Heart left ventricle (tissue), 16 donors: ENCODE measurements around the gene BID. TPM values are rescaled to one million over a fixed set of nuclear protein-coding genes. Genes with fewer than 3 reads are reported as not detected.

ENCODE experiments used
- ATAC-seq, 4 donors: fragments of 200-7000 bp; cut with Tn5 transposase; one replicate each; pipeline ENCODE4 v1.9.1; 2020 to 2022; ENCODE audit warnings: moderate library complexity in 4 of 4, mild to moderate bottlenecking in 3 of 4, moderate number of reproducible peaks in 1 of 4
- DNase-seq, 5 donors: peaks; one replicate each; pipeline ENCODE4 v3.0.0-alpha.2; 2020
- H3K27ac ChIP-seq, 12 donors: fragments of 200-600 bp; sonication (generic) in 4 of 12; one replicate each; pipeline versions ENCODE4 v1.5.0 to v1.8.0; 2016 to 2022; ENCODE audit warnings: mild to moderate bottlenecking in 2 of 12
- H3K27me3 ChIP-seq, 9 donors: fragments of 200-600 bp; sonication (generic) in 2 of 9; one replicate each; pipeline versions ENCODE4 v1.5.1 to v1.8.0; 2016 to 2022; ENCODE audit warnings: mild to moderate bottlenecking in 3 of 9
- H3K36me3 ChIP-seq, 9 donors: fragments of 200-600 bp; sonication (generic) in 2 of 9; one replicate each; pipeline versions ENCODE4 v1.5.0 to v1.8.0; 2018 to 2022; ENCODE audit warnings: mild to moderate bottlenecking in 2 of 9
- H3K4me1 ChIP-seq, 12 donors: fragments of 200-600 bp; sonication (generic) in 4 of 12; one replicate each; pipeline versions ENCODE4 v1.5.0 to v1.8.0; 2016 to 2022; ENCODE audit warnings: mild to moderate bottlenecking in 3 of 12
- H3K4me3 ChIP-seq, 12 donors: fragments of 200-600 bp; sonication (generic) in 4 of 12; one replicate each; pipeline versions ENCODE4 v1.5.0 to v1.8.0; 2017 to 2022; ENCODE audit warnings: mild to moderate bottlenecking in 9 of 12, moderate library complexity in 4 of 12
- H3K9me3 ChIP-seq, 12 donors: fragments of 200-600 bp; sonication (generic) in 4 of 12; one replicate each; pipeline versions ENCODE4 v1.5.0 to v1.8.0; 2016 to 2022; ENCODE audit warnings: mild to moderate bottlenecking in 1 of 12
- POLR2A ChIP-seq, 2 donors: fragments of 450-650 bp; IDR thresholded peaks; one replicate each; pipeline ENCODE4 v1.6.1; 2017; ENCODE audit warnings: antibody characterized with exemption in 2 of 2, mild to moderate bottlenecking in 2 of 2, moderate library complexity in 2 of 2
- WGBS, 4 donors: extraction: QIAGEN DNeasy Blood & Tissue Kit in 2 of 4; methylation state at CpG; one replicate each; pipeline versions ENCODE4 v1.1.5 to v1.1.7; 2013 to 2018; 5-methylcytosine and 5-hydroxymethylcytosine counted together
- intact Hi-C, 10 donors: fragments of 100-400 bp; cut with DNase I; formaldehyde crosslinking; loops; one replicate each; pipeline versions ENCODE4 v1.11.1 to v1.14.2; 2022
- polyA plus RNA-seq, 2 donors: library from polyadenylated mRNA; stranded (reverse); fragments of 200-250 nt; gene quantifications; one replicate each; pipeline ENCODE4 v1.2.3, GENCODE V29; 2013
- total RNA-seq, 9 donors: library from RNA; depleted of rRNA in 2 of 9; stranded (reverse); fragments of >200 nt in 2 of 9; fragmentation: NEBNext Ultra II Directional in 3 of 9; extraction: Animal tissue kit (Norgen Biotek cat#: 25700) in 3 of 9; gene quantifications; one replicate each; pipeline versions ENCODE4 v1.1.0 to v1.2.4, GENCODE V29; 2016 to 2023
- TF ChIP-seq, protein P1 (sequence below), 12 donors: fragments of 200-600 bp; sonication (generic) in 4 of 12; IDR thresholded peaks; one replicate each; pipeline versions ENCODE4 v1.5.0 to v1.8.0; 2018 to 2022; ENCODE audit warnings: antibody characterized with exemption in 12 of 12, mild to moderate bottlenecking in 5 of 12
- donor health status: ischemic (EF 13 %, LVEDD 7.1; RV severe dilation, severe dysfunction).
- donor health status: healthy with polysubstance abuse.
- donor health status: DM: no; HTN: yes; CAD: no.
- donor health status: DM: no; HTN: no; CAD: no.
- donor health status: ischemic (EF 25% LVEDD 6.9; RV normal size, moderate dysfunction).
- donor health status: ischemic (EF 25% LVEDD 5.7; RV mildly dilated, moderate dysfunction).
- donor health status: healthy.
- donor health status: DM: yes; HTN: yes; CAD: no.
- donor health status: ischemic (EF 35%, LVEDD 5.7; RV mildly dilated, moderate dysfunction).
- donor health status: nonischemic (EF 11% LVEDD 7.7; RV severe dilation, severe dysfunction).
- donor health status: DM: yes; HTN: yes; CAD: no.
- donor health status: PGD.
- donor health status: ischemic (EF 29% LVEDD 5.4; RV normal size, mild dysfunction).
- donor health status: nonischemic (EF 23%, LVEDD 6.1; RV moderate dilation, normal function).

BID gene
- total and polyA plus RNA-seq, 11 donors, result 7.8 to 59.2 (median 20.9) TPM

DNA sequence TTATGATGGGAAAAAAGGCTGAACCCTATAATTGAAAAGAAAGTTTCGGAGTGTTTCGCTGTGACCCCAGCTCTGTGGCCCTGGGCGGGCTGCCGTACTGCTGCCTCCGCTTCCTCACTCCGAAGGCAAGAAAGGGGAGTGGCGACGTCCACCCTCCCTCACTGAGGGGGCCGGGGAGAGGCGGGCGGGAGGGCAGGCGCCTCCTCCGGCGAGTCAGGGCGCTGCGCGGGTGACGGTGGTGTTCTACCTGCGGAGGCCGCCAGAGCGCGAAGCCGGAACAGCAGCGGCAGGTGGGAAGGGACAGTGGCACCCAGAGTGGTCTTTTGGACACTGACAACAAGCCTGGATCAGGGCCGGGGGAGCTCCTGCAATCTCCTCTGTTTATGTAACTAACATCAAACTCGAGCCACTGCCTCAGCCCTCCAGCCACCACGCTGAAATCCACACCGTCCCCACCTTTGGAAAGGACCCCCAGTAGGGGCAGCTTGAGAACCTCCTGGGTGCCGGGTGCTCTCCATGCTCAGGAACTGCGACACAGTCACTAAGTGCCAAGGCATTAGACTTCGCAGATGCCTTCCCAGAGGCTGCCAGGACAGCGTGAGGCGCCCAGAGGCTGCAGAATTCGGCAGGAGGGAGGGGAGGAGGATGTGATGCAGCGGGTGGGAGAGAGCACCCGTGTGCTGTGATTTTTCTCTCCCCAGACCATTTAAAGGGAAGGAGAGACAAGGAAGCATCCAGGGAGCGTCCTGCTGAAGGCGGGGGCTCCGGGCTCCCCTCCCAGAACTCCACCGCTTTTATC is 25.5 kb downstream of the BID start:
- no peak for TF ChIP-seq POLR2A (IDR thresholded peaks at IDR 0.05)
- TF ChIP-seq, protein P1, sequence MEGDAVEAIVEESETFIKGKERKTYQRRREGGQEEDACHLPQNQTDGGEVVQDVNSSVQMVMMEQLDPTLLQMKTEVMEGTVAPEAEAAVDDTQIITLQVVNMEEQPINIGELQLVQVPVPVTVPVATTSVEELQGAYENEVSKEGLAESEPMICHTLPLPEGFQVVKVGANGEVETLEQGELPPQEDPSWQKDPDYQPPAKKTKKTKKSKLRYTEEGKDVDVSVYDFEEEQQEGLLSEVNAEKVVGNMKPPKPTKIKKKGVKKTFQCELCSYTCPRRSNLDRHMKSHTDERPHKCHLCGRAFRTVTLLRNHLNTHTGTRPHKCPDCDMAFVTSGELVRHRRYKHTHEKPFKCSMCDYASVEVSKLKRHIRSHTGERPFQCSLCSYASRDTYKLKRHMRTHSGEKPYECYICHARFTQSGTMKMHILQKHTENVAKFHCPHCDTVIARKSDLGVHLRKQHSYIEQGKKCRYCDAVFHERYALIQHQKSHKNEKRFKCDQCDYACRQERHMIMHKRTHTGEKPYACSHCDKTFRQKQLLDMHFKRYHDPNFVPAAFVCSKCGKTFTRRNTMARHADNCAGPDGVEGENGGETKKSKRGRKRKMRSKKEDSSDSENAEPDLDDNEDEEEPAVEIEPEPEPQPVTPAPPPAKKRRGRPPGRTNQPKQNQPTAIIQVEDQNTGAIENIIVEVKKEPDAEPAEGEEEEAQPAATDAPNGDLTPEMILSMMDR (IDR thresholded peaks at IDR 0.05), result peak in 3 of 12 donors; percentile 14 to 34 (median 28)
- H3K4me1 ChIP-seq, result peaks cover 0 to 8% (median 0%) of the 10 kb centered on the region in 12 donors
- H3K27ac ChIP-seq, result no peak overlapping the region
- intact Hi-C loops, result loop anchor here in 5 of 10 donors (10.0 kb wide), 4 partner anchors 46 to 326 kb away; partner anchors contain the start of gene PEX26 (in 3 of the 5)
- H3K36me3 ChIP-seq, result peaks cover 0 to 1% (median 0%) of the 10 kb centered on the region in 9 donors
- ATAC-seq (peak in 3 of 4 donors; percentile 36 to 44 (median 41)), DNase-seq (peak in 1 of 5 donors; percentile 33)
- H3K9me3 ChIP-seq, result no peaks in the 10 kb centered on the region
- 71 to 83% (median 77%) methylated on average over 38 to 40 of the region's 40 CpGs for WGBS, 4 donors
- peak overlapping the region in 4 of 12 donors; percentile 4 to 15 (median 8) for H3K4me3 ChIP-seq
- H3K27me3 ChIP-seq, result no peaks in the 10 kb centered on the region

DNA sequence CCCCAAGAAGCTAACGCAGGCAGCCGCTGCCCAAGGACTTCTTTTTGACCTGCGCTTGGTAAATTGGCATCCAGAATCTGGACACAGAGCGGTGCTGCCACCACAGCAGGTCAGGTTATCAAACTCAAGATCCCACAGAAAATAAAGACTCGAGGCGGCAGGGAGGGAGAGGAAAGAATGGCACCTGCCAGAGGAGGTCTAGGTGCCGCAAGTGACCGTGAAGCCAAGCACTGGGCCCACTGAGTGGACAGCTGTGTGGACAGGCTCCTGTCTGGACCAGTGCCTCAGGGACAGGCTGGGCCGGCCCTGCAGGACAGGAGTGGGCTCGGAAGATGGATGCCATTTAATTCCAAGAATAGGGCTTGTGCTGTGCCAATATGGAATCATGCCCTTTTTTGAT is 27.4 kb downstream of the BID start:
- Histone ChIP-seq H3K4me1 (peaks cover 0 to 16% (median 3%) of the 10 kb centered on the region in 12 donors), H3K9me3 (no peaks in the 10 kb centered on the region), H3K27me3 (no peaks in the 10 kb centered on the region), H3K4me3 (no peak overlapping the region), H3K36me3 (peaks cover 0 to 6% (median 0%) of the 10 kb centered on the region in 9 donors), H3K27ac (no peak overlapping the region)
- ATAC-seq (no peak), DNase-seq (no peak)
- intact Hi-C loops, result loop anchor here in 5 of 10 donors (10.0 kb wide), 4 partner anchors 48 to 328 kb away; partner anchors contain the start of gene PEX26 (in 3 of the 5)
- TF ChIP-seq, protein P1 (IDR thresholded peaks at IDR 0.05), result no peak
- no peak for TF ChIP-seq POLR2A (IDR thresholded peaks at IDR 0.05)
- WGBS, 4 donors, result 92 to 96% (median 93%) methylated on average over 10 of the region's 10 CpGs

DNA sequence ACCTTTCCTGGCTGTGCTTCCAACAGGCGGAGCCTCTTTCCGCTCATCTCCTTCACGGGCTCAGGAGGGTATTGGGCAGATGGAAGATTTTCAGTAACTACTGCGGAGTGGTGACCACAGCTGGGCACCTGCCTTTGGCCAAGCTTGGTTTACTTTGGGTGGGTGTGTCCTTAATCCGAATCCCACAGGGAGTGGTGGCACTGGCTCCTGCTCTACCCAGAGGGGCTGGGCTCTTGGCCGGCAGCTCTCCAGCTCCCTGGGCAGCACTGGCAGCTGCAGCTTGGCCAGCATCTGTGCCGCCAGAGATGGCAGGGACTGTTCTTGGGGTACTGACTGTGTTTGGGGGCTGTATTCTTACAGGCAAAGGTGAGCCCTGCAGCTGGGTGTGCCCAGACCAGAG is 29.8 kb downstream of the BID start:
- peaks cover 0 to 12% (median 0%) of the 10 kb centered on the region in 9 donors for H3K36me3 ChIP-seq
- H3K4me1 ChIP-seq, result peaks cover 0 to 16% (median 3%) of the 10 kb centered on the region in 12 donors
- no peaks in the 10 kb centered on the region for H3K9me3 ChIP-seq
- no peak for DNase-seq
- H3K4me3 ChIP-seq, result no peak overlapping the region
- no peaks in the 10 kb centered on the region for H3K27me3 ChIP-seq
- no peak overlapping the region for H3K27ac ChIP-seq
- 80 to 86% (median 84%) methylated on average over 6 to 7 of the region's 7 CpGs for WGBS, 4 donors
- TF ChIP-seq POLR2A (IDR thresholded peaks at IDR 0.05), result no peak
- TF ChIP-seq, protein P1 (IDR thresholded peaks at IDR 0.05), result no peak
- no peak for ATAC-seq
- intact Hi-C loops, result loop anchor here in 9 of 10 donors (5.0 to 10.0 kb wide), 9 partner anchors 33 to 333 kb away; partner anchors contain the start of gene PEX26 (in 6 of the 9)
